Loucy (cell line): ENCODE data around the gene NEK3.
A peak's percentile ranks its signal among the peaks of the same experiment; 100 is the strongest.

ENCODE experiments used
- H2AFZ ChIP-seq: fragments of 200-600 bp; sonication (generic); 2 replicates; pipeline ENCODE4 v1.6.0; 2016; ENCODE audit warnings: antibody characterized with exemption, mild to moderate bottlenecking, low read length, moderate library complexity
- H3F3A ChIP-seq: fragments of 200-600 bp; 2 replicates; pipeline ENCODE4 v1.6.0; 2016; ENCODE audit warnings: antibody characterized with exemption, low read depth, mild to moderate bottlenecking
- H3K27me3 ChIP-seq: fragments of 200-600 bp; sonication (generic); 2 replicates; pipeline ENCODE4 v1.6.1; 2014; ENCODE audit warnings: low read length, mild to moderate bottlenecking; ENCODE audit not compliant: insufficient read depth, poor library complexity, severe bottlenecking
- H3K36me3 ChIP-seq: fragments of 200-600 bp; sonication (generic); 2 replicates; pipeline ENCODE4 v1.6.1; 2016; ENCODE audit warnings: low read length; ENCODE audit not compliant: insufficient read depth
- H3K4me1 ChIP-seq: fragments of 200-600 bp; sonication (generic); 2 replicates; pipeline ENCODE4 v1.5.1; 2014; ENCODE audit warnings: low read length, mild to moderate bottlenecking; ENCODE audit not compliant: insufficient read depth, poor library complexity, severe bottlenecking
- H3K4me2 ChIP-seq: fragments of 200-600 bp; sonication (generic); 2 replicates; pipeline ENCODE4 v1.6.0; 2014; ENCODE audit warnings: antibody characterized with exemption, low read length, low read depth, mild to moderate bottlenecking; ENCODE audit not compliant: poor library complexity, severe bottlenecking
- H3K4me3 ChIP-seq: fragments of 200-600 bp; sonication (generic); 2 replicates; pipeline ENCODE4 v1.5.1; 2014; ENCODE audit warnings: low read length, mild to moderate bottlenecking, mixed read lengths; ENCODE audit not compliant: poor library complexity, severe bottlenecking
- H3K79me2 ChIP-seq: fragments of 200-600 bp; sonication (generic); 2 replicates; pipeline ENCODE4 v1.6.1; 2014; ENCODE audit warnings: low read length; ENCODE audit not compliant: insufficient read depth
- H3K9ac ChIP-seq: fragments of 200-600 bp; sonication (generic); 2 replicates; pipeline ENCODE4 v1.6.0; 2014; ENCODE audit warnings: mild to moderate bottlenecking, low read depth, low read length, moderate library complexity; ENCODE audit not compliant: poor library complexity, severe bottlenecking
- H3K9me2 ChIP-seq: fragments of 200-600 bp; sonication (generic); replicated peaks from 2 replicates; pipeline ENCODE4 v1.6.1; 2016; ENCODE audit warnings: low read depth, low read length, mixed read lengths
- H3K9me3 ChIP-seq: fragments of 200-600 bp; sonication (generic); 2 replicates; pipeline ENCODE4 v1.6.1; 2014; ENCODE audit warnings: mild to moderate bottlenecking, antibody characterized with exemption, low read length, low read depth; ENCODE audit not compliant: insufficient read depth
- H4K20me1 ChIP-seq: fragments of 200-600 bp; sonication (generic); 2 replicates; pipeline ENCODE4 v1.6.0; 2014; ENCODE audit warnings: antibody characterized with exemption, low read length, mild to moderate bottlenecking; ENCODE audit not compliant: insufficient read depth, poor library complexity, severe bottlenecking
- EZH2phosphoT487 ChIP-seq: fragments of 200-600 bp; IDR thresholded peaks from 2 replicates; pipeline ENCODE4 v1.6.1; 2018; ENCODE audit warnings: antibody characterized with exemption, mild to moderate bottlenecking, moderate library complexity, borderline replicate concordance
- TF ChIP-seq, protein P1 (sequence below): fragments of 200-600 bp; sonication (generic); conservative IDR thresholded peaks from 2 replicates; pipeline ENCODE4 v1.5.1; 2014; ENCODE audit warnings: mild to moderate bottlenecking, antibody characterized with exemption, low read length

Gene NEK3

DNA sequence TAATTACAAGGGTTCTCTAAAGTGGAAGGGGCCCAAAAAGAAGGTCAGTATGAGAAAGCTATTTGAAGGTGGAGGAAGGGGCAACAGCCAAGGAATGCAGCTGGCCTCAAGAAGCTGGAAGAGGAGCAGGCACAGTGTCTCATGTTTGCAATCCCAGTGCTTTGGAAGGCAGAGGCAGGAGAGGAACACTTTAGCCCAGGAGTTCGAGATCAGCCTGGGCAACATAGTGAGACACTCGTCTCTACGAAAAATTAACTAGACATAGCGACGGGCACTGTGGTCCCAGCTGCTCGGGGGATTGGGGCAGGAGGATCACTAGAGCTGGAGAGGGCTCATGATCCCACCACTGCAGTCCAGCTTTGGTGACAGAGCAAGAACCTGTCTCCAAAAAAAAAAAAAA lies 656 bp upstream of the NEK3 start:
- Histone ChIP-seq H3K9me2 (no peaks in the 10 kb centered on the region), H3K4me3 (peak overlapping the region; percentile 79), H3K9me3 (no peaks in the 10 kb centered on the region), H3F3A (peaks cover 4% of the 10 kb centered on the region; the same call in 1 of the 2 replicates), H2AFZ (peak overlapping the region; percentile 73), H3K4me1 (peaks cover 61% of the 10 kb centered on the region), H3K27me3 (no peaks in the 10 kb centered on the region), H3K79me2 (peaks cover 17% of the 10 kb centered on the region; the same call in 1 of the 2 replicates), H3K4me2 (peak overlapping the region; percentile 76), H3K36me3 (no peaks in the 10 kb centered on the region), H4K20me1 (no peaks in the 10 kb centered on the region), H3K9ac (peak overlapping the region; percentile 76)
- TF ChIP-seq EZH2phosphoT487, result no peak
- TF ChIP-seq, protein P1, sequence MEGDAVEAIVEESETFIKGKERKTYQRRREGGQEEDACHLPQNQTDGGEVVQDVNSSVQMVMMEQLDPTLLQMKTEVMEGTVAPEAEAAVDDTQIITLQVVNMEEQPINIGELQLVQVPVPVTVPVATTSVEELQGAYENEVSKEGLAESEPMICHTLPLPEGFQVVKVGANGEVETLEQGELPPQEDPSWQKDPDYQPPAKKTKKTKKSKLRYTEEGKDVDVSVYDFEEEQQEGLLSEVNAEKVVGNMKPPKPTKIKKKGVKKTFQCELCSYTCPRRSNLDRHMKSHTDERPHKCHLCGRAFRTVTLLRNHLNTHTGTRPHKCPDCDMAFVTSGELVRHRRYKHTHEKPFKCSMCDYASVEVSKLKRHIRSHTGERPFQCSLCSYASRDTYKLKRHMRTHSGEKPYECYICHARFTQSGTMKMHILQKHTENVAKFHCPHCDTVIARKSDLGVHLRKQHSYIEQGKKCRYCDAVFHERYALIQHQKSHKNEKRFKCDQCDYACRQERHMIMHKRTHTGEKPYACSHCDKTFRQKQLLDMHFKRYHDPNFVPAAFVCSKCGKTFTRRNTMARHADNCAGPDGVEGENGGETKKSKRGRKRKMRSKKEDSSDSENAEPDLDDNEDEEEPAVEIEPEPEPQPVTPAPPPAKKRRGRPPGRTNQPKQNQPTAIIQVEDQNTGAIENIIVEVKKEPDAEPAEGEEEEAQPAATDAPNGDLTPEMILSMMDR, result no peak

- Histone ChIP-seq H4K20me1 (no peaks in the 10 kb centered on the region), H3K27me3 (no peaks in the 10 kb centered on the region), H3K4me1 (peaks cover 61% of the 10 kb centered on the region), H2AFZ (peak overlapping the region; percentile 73), H3K79me2 (peaks cover 17% of the 10 kb centered on the region; the same call in 1 of the 2 replicates), H3K36me3 (no peaks in the 10 kb centered on the region), H3K9ac (peak overlapping the region; percentile 76), H3K4me2 (peak overlapping the region; percentile 76), H3K9me2 (no peaks in the 10 kb centered on the region), H3K4me3 (peak overlapping the region; percentile 79), H3K9me3 (no peaks in the 10 kb centered on the region), H3F3A (peaks cover 4% of the 10 kb centered on the region; the same call in 1 of the 2 replicates)
- no peak for TF ChIP-seq EZH2phosphoT487
- TF ChIP-seq, protein P1, result no peak
Measured at GRCh38 chr13:52158629-52159158, 703 bp downstream of the NEK3 start.

DNA sequence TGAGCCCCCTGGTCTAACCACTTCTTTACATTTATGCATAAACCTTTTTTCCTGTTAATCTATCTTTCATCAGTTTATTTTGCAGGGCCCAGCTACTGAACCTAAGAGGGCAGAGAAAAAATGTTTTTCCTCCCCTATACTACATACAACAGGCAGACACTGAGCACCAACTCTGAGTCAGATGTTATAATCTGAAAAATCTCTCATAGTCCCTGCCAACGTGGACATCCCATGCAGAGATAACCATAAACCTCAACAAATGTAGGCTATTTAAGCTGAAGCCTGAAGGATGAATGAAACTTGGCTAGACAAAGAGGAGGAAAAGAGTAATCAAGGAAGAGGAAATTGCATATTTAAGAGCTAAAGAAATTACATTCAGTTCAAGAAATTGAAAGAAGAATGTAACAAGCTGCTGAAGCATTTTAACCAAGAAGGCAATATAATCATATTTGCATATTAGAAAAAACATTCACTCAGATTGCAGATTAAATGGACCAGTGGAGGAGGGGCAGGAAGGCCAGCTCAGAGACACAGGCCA lies 2.6 kb downstream of the NEK3 start:
- Histone ChIP-seq H3K36me3 (peaks cover 5% of the 10 kb centered on the region; the same call in 1 of the 2 replicates), H3K79me2 (peaks cover 17% of the 10 kb centered on the region; the same call in 1 of the 2 replicates), H3K9me2 (no peaks in the 10 kb centered on the region), H2AFZ (no peak overlapping the region), H3K4me1 (peaks cover 48% of the 10 kb centered on the region), H3F3A (peaks cover 4% of the 10 kb centered on the region; the same call in 1 of the 2 replicates), H3K4me3 (peak overlapping the region; percentile 11), H3K27me3 (no peaks in the 10 kb centered on the region), H3K9ac (no peak overlapping the region), H3K4me2 (peak overlapping the region; percentile 76), H4K20me1 (no peaks in the 10 kb centered on the region), H3K9me3 (no peaks in the 10 kb centered on the region)
- no peak for TF ChIP-seq EZH2phosphoT487
- TF ChIP-seq, protein P1, result no peak
